Brain microvascular endothelial cell (primary cell): Measurements from ENCODE around the gene AK9.

Experiments used
- DNase-seq: peaks from one replicate; pipeline ENCODE4 v3.0.0-alpha.2; 2020
- H3K27ac ChIP-seq: fragments of 250-450 bp; sonication (Bioruptor Pico); 2 replicates; pipeline ENCODE4 v1.5.1; 2020; ENCODE audit warnings: mild to moderate bottlenecking, moderate library complexity
- H3K27me3 ChIP-seq: fragments of 250-450 bp; sonication (Bioruptor Pico); replicated peaks from 2 replicates; pipeline ENCODE4 v1.5.1; 2020; ENCODE audit warnings: mild to moderate bottlenecking
- H3K36me3 ChIP-seq: fragments of 250-450 bp; sonication (Bioruptor Pico); replicated peaks from 2 replicates; pipeline ENCODE4 v1.5.1; 2020; ENCODE audit warnings: mild to moderate bottlenecking
- H3K4me3 ChIP-seq: 2 replicates; pipeline ENCODE4 v1.5.1; 2011; ENCODE audit warnings: low read depth, mild to moderate bottlenecking, control low read depth, low read length, moderate library complexity
- in situ Hi-C: cut with HindIII; loops from 2 replicates; pipeline ENCODE4 v1.10.0; 2017; ENCODE audit warnings: low sequenced_read_pairs, low pct_ligation_motif_present
- TF ChIP-seq, protein P1 (sequence below): IDR thresholded peaks from 2 replicates; pipeline ENCODE4 v1.5.1; 2011; ENCODE audit warnings: low read depth, mild to moderate bottlenecking, moderate library complexity, low read length, control low read depth, inconsistent platforms; ENCODE audit errors: missing control alignments

The AK9 gene

DNA sequence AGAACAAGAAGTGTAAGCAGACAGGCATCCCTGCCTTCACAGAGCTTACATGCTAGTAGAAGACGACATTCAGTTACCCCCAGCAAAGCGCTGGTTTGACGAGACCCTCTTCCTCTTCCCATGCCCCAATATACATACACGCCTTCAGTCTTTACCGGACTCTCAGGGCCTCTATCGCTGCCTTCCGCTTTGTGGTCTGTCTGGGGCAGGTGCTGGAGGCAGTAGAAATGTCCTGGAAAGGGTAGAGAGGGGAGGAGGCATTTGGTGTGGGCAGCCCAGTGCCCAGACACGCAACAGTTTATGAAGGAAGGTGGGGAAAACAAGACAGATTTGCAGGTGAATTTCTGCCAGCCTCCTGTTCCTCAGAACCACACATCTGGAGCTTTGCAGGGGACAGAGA is 244.5 kb downstream of the AK9 start:
- in situ Hi-C loops: no loop called here
- no peak overlapping the region for H3K27ac ChIP-seq
- peaks cover 58% of the 10 kb centered on the region for H3K36me3 ChIP-seq
- TF ChIP-seq, protein P1, sequence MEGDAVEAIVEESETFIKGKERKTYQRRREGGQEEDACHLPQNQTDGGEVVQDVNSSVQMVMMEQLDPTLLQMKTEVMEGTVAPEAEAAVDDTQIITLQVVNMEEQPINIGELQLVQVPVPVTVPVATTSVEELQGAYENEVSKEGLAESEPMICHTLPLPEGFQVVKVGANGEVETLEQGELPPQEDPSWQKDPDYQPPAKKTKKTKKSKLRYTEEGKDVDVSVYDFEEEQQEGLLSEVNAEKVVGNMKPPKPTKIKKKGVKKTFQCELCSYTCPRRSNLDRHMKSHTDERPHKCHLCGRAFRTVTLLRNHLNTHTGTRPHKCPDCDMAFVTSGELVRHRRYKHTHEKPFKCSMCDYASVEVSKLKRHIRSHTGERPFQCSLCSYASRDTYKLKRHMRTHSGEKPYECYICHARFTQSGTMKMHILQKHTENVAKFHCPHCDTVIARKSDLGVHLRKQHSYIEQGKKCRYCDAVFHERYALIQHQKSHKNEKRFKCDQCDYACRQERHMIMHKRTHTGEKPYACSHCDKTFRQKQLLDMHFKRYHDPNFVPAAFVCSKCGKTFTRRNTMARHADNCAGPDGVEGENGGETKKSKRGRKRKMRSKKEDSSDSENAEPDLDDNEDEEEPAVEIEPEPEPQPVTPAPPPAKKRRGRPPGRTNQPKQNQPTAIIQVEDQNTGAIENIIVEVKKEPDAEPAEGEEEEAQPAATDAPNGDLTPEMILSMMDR: no peak
- no peaks in the 10 kb centered on the region for H3K27me3 ChIP-seq
- H3K4me3 ChIP-seq: no peak overlapping the region
- no peak for DNase-seq

DNA sequence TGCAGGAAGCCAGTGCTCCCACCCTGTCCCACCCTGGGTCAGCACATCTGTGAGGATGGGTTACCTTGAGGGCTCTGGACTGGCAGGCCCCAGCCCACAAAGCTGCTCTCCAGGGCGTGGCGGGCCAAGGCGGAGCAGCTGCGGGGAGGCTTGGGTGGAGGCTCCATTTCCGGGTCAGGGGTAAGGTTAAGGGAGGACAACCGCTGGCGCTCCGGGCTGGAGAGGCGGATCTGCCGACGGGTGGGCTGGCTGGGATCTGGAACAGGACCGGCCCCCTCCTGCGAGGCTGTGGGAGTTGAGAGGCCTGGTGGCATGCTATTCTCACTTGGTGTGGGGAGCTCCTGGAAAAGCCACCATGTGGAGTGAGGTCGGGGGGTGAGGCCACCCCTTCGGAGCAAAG is 244.9 kb downstream of the AK9 start:
- no peak for DNase-seq
- H3K36me3 ChIP-seq: peaks cover 53% of the 10 kb centered on the region
- no peak overlapping the region for H3K27ac ChIP-seq

DNA sequence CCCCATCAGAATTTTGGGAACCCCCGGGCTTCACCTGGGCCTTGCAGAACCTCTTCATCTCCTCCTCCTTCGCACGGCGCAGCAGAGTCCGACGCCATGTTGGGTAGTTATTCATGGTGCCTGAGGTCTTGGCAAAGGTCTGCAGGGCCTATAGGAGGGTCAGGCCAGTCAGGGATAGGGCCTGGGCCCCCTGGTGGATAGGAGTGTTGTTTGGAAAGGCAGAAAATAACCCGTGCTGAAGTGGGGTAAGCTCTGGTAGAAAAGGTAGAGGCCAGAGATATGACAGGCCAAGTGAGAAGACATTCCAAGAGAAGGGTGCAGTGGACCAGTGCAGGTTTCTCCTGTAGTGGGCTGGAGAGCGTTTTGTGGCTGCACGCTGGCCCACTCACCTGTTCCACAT is 245.6 kb downstream of the AK9 start:
- Histone ChIP-seq H3K4me3 (no peak overlapping the region), H3K27ac (no peak overlapping the region), H3K27me3 (no peaks in the 10 kb centered on the region), H3K36me3 (peaks cover 53% of the 10 kb centered on the region)
- in situ Hi-C loops: no loop called here
- TF ChIP-seq, protein P1: peak; percentile 27
- DNase-seq: no peak

More for the DNA sequence above, 244.9 kb downstream of the AK9 start:
- H3K27me3 ChIP-seq: no peaks in the 10 kb centered on the region
- in situ Hi-C loops: no loop called here
- H3K4me3 ChIP-seq: no peak overlapping the region
- TF ChIP-seq, protein P1: no peak

DNA sequence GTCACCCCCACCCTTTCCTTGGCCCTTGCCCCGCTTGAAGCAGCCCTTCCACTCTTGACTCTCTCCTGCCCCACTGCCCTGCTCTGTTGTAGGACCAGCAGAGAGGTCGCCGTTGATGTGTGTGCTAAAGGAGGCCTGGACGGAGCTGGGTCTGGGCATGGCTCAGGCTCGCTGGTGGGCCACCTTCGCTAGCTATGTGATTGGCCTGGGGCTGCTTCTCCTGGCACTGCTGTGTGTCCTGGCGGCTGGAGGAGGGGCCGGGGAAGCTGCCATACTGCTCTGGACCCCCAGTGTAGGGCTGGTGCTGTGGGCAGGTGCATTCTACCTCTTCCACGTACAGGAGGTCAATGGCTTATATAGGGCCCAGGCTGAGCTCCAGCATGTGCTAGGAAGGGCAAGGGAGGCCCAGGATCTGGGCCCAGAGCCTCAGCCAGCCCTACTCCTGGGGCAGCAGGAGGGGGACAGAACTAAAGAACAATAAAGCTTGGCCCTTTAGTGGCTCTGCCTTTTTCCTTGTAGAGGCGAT is 247.5 kb downstream of the AK9 start:
- in situ Hi-C loops: no loop called here
- H3K4me3 ChIP-seq: no peak overlapping the region
- no peaks in the 10 kb centered on the region for H3K27me3 ChIP-seq
- no peak overlapping the region for H3K27ac ChIP-seq
- peaks cover 41% of the 10 kb centered on the region for H3K36me3 ChIP-seq
- TF ChIP-seq, protein P1: no peak
- DNase-seq: no peak
